RWPE2 (cell line): Measurements from ENCODE around the gene PTPN6.

Source experiments
- ATAC-seq: fragments of 200-7000 bp; cut with Tn5 transposase; 3 replicates; pipeline ENCODE4 v1.9.1; 2021; ENCODE audit warnings: low read depth
- DNase-seq: peaks from one replicate; pipeline ENCODE4 v3.0.0-alpha.2; 2020; ENCODE audit warnings: low spot score
- H3K27ac ChIP-seq: fragments of 450-650 bp; 2 replicates; pipeline ENCODE4 v1.5.1; 2017; ENCODE audit warnings: mild to moderate bottlenecking; ENCODE audit not compliant: poor library complexity, severe bottlenecking
- H3K27me3 ChIP-seq: fragments of 250-450 bp; sonication (Bioruptor Pico); 2 replicates; pipeline ENCODE4 v1.5.1; 2021; ENCODE audit warnings: mild to moderate bottlenecking, moderate library complexity; ENCODE audit not compliant: insufficient read depth, poor library complexity, severe bottlenecking
- H3K36me3 ChIP-seq: fragments of 250-450 bp; sonication (Bioruptor Pico); 2 replicates; pipeline ENCODE4 v1.5.1; 2020; ENCODE audit warnings: low read depth, mild to moderate bottlenecking, moderate library complexity
- H3K4me1 ChIP-seq: fragments of 250-450 bp; sonication (Bioruptor Pico); 2 replicates; pipeline ENCODE4 v1.5.1; 2021; ENCODE audit warnings: mild to moderate bottlenecking, moderate library complexity; ENCODE audit not compliant: insufficient read depth, poor library complexity, severe bottlenecking
- H3K4me3 ChIP-seq: fragments of 250-450 bp; sonication (Bioruptor Pico); 2 replicates; pipeline ENCODE4 v1.5.1; 2021; ENCODE audit warnings: mild to moderate bottlenecking, moderate library complexity; ENCODE audit not compliant: severe bottlenecking
- H3K9me3 ChIP-seq: fragments of 250-450 bp; sonication (Bioruptor Pico); 2 replicates; pipeline ENCODE4 v1.5.1; 2021; ENCODE audit warnings: mild to moderate bottlenecking, moderate library complexity; ENCODE audit not compliant: severe bottlenecking
- TF ChIP-seq, protein P1 (sequence below): fragments of 450-650 bp; IDR thresholded peaks from one replicate; pipeline ENCODE4 v1.5.1; 2017; ENCODE audit warnings: mild to moderate bottlenecking, moderate library complexity; ENCODE audit not compliant: poor library complexity, severe bottlenecking

The PTPN6 gene

DNA sequence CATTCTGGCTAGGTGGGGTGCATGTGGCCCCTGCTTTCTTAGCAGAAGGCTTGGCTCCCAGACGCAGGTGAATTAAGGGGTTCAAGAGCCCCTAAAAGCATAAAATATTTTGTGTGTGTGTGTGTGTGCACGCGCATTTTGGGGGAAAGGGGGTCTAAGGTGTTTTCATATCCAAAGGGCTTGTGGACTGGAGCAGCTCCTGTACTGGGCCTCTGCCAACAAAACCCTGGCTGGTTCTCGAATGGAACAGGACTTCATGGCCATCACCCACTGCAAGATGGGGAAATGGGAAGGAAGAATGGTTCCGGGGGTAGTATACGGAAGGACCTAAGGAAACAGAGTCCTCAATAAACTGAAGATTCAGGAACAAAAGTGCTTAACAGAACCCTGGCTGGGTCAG lies 27.3 kb upstream of the PTPN6 start:
- no peak for ATAC-seq

DNA sequence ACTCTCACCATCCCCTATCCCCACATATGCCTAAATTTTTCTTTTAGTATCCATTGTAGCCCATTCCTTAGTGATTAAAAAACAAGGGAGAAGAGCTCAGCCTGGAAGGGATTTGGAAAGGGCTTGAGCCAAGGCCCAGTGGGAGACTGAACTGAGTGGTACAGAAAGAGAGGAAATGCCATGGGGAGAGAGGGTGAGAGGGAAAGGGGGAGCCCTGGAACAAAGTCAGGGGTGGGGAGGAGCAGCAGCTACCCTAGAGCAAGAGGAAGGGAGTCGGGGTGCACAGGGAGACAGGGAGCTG lies 26.0 kb upstream of the PTPN6 start:
- Histone ChIP-seq H3K27ac (peak overlapping the region; percentile 94), H3K36me3 (peaks cover 21% of the 10 kb centered on the region), H3K27me3 (no peaks in the 10 kb centered on the region), H3K4me3 (peak overlapping the region; percentile 29), H3K9me3 (no peaks in the 10 kb centered on the region), H3K4me1 (peaks cover 32% of the 10 kb centered on the region)
- DNase-seq (no peak), ATAC-seq (no peak; the same call in 1 of the 3 replicates)
- TF ChIP-seq, protein P1, sequence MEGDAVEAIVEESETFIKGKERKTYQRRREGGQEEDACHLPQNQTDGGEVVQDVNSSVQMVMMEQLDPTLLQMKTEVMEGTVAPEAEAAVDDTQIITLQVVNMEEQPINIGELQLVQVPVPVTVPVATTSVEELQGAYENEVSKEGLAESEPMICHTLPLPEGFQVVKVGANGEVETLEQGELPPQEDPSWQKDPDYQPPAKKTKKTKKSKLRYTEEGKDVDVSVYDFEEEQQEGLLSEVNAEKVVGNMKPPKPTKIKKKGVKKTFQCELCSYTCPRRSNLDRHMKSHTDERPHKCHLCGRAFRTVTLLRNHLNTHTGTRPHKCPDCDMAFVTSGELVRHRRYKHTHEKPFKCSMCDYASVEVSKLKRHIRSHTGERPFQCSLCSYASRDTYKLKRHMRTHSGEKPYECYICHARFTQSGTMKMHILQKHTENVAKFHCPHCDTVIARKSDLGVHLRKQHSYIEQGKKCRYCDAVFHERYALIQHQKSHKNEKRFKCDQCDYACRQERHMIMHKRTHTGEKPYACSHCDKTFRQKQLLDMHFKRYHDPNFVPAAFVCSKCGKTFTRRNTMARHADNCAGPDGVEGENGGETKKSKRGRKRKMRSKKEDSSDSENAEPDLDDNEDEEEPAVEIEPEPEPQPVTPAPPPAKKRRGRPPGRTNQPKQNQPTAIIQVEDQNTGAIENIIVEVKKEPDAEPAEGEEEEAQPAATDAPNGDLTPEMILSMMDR = no peak

More for the DNA sequence above, 27.3 kb upstream of the PTPN6 start:
- TF ChIP-seq, protein P1 = no peak
- Histone ChIP-seq H3K4me1 (peaks cover 34% of the 10 kb centered on the region), H3K27ac (peak overlapping the region; percentile 94), H3K36me3 (peaks cover 24% of the 10 kb centered on the region), H3K27me3 (no peaks in the 10 kb centered on the region), H3K9me3 (no peaks in the 10 kb centered on the region), H3K4me3 (no peak overlapping the region)
- DNase-seq = no peak

DNA sequence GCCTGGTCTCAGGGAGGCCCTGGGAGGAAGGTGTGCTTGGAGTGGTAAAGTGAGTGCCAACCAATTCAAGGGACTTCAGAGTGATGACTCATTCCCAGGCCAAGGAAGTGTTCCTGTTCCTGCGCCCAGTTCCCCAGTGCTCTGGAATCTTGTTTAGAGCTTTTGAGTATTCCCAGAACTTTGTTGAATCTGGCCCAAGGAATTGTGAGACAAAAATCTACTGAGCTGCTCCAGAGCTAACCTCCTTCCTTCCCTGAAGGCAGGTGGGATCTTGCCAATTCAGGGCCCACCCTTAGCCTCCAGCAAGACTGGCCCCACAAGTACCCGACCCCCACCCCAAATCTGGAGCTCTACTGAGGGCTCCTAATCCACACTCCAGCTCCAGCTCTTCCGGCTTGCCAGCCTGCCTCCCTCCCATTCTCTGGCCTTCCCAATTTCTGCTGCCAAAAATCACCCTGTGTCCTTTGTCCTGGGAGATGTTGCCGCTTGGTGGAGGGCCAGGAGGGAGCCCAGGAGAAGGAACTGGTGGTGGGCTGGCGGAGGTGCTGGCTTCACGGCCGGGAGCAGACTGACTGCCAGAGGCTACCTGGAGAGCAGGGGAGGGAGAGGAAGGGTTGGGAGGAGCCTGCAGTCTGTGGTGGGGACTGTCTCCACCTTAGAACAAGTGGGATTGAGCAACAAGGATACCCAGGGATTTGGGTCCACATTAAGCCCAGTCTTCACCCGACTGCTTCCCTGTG lies 25.4 kb upstream of the PTPN6 start:
- ATAC-seq (peak; percentile 64), DNase-seq (no peak)
- no peaks in the 10 kb centered on the region for H3K27me3 ChIP-seq
- TF ChIP-seq, protein P1 = no peak
- no peaks in the 10 kb centered on the region for H3K9me3 ChIP-seq
- H3K36me3 ChIP-seq = peaks cover 26% of the 10 kb centered on the region
- peak overlapping the region; percentile 29 for H3K4me3 ChIP-seq
- peak overlapping the region; percentile 94 for H3K27ac ChIP-seq
- peaks cover 32% of the 10 kb centered on the region for H3K4me1 ChIP-seq

DNA sequence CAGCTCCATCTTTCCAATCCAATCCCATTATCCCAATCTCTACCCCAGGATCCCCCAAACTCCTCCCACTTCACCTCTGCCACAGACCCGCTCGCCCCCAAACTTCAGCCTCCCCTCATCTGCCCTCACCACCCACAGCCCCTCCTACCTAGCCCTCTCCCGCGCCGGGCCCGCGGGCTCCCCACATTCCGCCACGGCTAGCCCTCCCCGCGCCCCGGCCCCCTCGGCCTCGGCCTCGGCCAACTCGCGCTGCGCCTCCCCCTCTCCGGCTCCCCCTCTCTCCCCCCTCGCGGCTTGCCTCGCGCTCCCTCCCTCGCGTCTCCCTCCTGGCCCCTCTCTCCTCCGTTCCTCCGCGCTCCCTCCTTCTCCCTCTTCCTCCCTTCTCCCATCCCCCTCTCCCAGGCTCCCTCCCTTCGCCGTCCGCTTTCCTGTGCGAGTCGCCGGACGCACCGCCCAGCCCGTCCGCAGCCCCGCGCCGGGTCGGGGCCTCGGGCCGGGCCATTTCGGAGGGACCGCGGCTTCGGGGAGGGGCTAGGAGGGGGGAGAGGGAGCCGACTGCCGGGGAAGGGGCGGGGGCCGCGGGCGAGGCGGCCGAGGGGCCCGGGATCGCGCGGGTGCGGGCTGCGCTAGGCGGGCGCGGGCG lies 23.7 kb upstream of the PTPN6 start, which contains the start of gene ATN1:
Gene ATN1, plus strand, starts transcription at position 581 of the 643 bp plus-strand sequence. CDS start 6,043 bp downstream, outside the sequence.
- DNase-seq (no peak), ATAC-seq (peak; percentile 7; the same call in 2 of the 3 replicates)
- Histone ChIP-seq H3K36me3 (peaks cover 25% of the 10 kb centered on the region), H3K4me1 (peaks cover 34% of the 10 kb centered on the region), H3K27me3 (no peaks in the 10 kb centered on the region), H3K4me3 (peak within 1 kb of the TSS; percentile 78), H3K27ac (peak within 1 kb of the TSS; percentile 94), H3K9me3 (no peaks in the 10 kb centered on the region)
- TF ChIP-seq, protein P1 = no peak
